Astrocyte (in vitro differentiated cells and primary cell): ENCODE data around the gene CLEC4A. TPM values are rescaled to one million over a fixed set of nuclear protein-coding genes. Genes with fewer than 3 reads are reported as not detected.
A peak's percentile ranks its signal among the peaks of the same experiment; 100 is the strongest.
"Not testable (repeated sequence)": the region's sequence is repeated elsewhere in the genome, so short reads cannot be mapped to it uniquely, and the experiment has no call there.

ENCODE experiments used
- DNase-seq: peaks from one replicate; pipeline ENCODE4 v3.0.0-alpha.2; 2010; ENCODE audit warnings: low read depth
- FAIRE-seq: peaks from 2 replicates; lab custom pipeline; 2011; peaks lifted over from hg19 to GRCh38; lab: Jason Lieb, UNC
- H2AFZ ChIP-seq: 2 replicates; pipeline ENCODE4 v1.6.0; 2012; ENCODE audit warnings: low read depth, low read length, inconsistent platforms
- H3K27ac ChIP-seq: 2 replicates; pipeline ENCODE4 v1.5.1; 2011; ENCODE audit warnings: low read depth, low read length, inconsistent platforms
- H3K27me3 ChIP-seq: 2 replicates; pipeline ENCODE4 v1.6.0; 2011; ENCODE audit warnings: low read length, inconsistent platforms; ENCODE audit not compliant: insufficient read depth
- H3K36me3 ChIP-seq: 2 replicates; pipeline ENCODE4 v1.5.1; 2011; ENCODE audit warnings: low read length, inconsistent platforms; ENCODE audit not compliant: insufficient read depth
- H3K4me1 ChIP-seq: 2 replicates; pipeline ENCODE4 v1.5.1; 2011; ENCODE audit warnings: low read length, inconsistent platforms; ENCODE audit not compliant: insufficient read depth
- H3K4me2 ChIP-seq: 2 replicates; pipeline ENCODE4 v1.6.0; 2012; ENCODE audit warnings: low read length, inconsistent platforms
- H3K4me3 ChIP-seq: 2 replicates; pipeline ENCODE4 v1.5.1; 2011; ENCODE audit warnings: low read depth, mild to moderate bottlenecking, low read length, inconsistent platforms; ENCODE audit not compliant: insufficient read depth
- H3K79me2 ChIP-seq: 2 replicates; pipeline ENCODE4 v1.6.0; 2012; ENCODE audit warnings: mild to moderate bottlenecking, low read length, inconsistent platforms; ENCODE audit not compliant: insufficient read depth
- H3K9ac ChIP-seq: 2 replicates; pipeline ENCODE4 v1.6.0; 2012; ENCODE audit warnings: mild to moderate bottlenecking, low read length, inconsistent platforms
- H3K9me3 ChIP-seq: 2 replicates; pipeline ENCODE4 v1.5.1; 2012; ENCODE audit warnings: low read depth, mild to moderate bottlenecking, low read length, inconsistent platforms; ENCODE audit not compliant: insufficient read depth
- H4K20me1 ChIP-seq: 2 replicates; pipeline ENCODE4 v1.6.0; 2012; ENCODE audit warnings: low read length, inconsistent platforms; ENCODE audit not compliant: insufficient read depth
- H3K27ac Mint-ChIP-seq: one replicate; pipeline ENCODE4 v1.8.0; 2021; ENCODE audit warnings: mild to moderate bottlenecking, mixed read lengths; ENCODE audit not compliant: unreplicated experiment
- H3K27me3 Mint-ChIP-seq: one replicate; pipeline ENCODE4 v1.8.0; 2021; ENCODE audit warnings: low read depth, mixed read lengths; ENCODE audit not compliant: unreplicated experiment
- H3K36me3 Mint-ChIP-seq: one replicate; pipeline ENCODE4 v1.8.0; 2021; ENCODE audit warnings: low read depth, mixed read lengths; ENCODE audit not compliant: unreplicated experiment
- H3K4me1 Mint-ChIP-seq: one replicate; pipeline ENCODE4 v1.8.0; 2021; ENCODE audit warnings: low read depth, mixed read lengths; ENCODE audit not compliant: unreplicated experiment
- H3K4me3 Mint-ChIP-seq: one replicate; pipeline ENCODE4 v1.8.0; 2021; ENCODE audit warnings: mild to moderate bottlenecking, moderate library complexity, mixed read lengths; ENCODE audit not compliant: unreplicated experiment
- H3K9me3 Mint-ChIP-seq: one replicate; pipeline ENCODE4 v1.8.0; 2021; ENCODE audit warnings: mild to moderate bottlenecking, mixed read lengths; ENCODE audit not compliant: unreplicated experiment
- total RNA-seq: library from RNA; stranded (reverse); gene quantifications from 2 replicates; pipeline ENCODE4 v1.2.1, GENCODE V29; 2021
- TF ChIP-seq, protein P1 (sequence below): IDR thresholded peaks from 2 replicates; pipeline ENCODE4 v1.5.1; 2011; ENCODE audit warnings: low read depth, mild to moderate bottlenecking, inconsistent platforms, low read length, moderate library complexity; ENCODE audit not compliant: insufficient read depth

CLEC4A gene
- total RNA-seq, 1 donor from 2014 or later, result 0.32 TPM

DNA sequence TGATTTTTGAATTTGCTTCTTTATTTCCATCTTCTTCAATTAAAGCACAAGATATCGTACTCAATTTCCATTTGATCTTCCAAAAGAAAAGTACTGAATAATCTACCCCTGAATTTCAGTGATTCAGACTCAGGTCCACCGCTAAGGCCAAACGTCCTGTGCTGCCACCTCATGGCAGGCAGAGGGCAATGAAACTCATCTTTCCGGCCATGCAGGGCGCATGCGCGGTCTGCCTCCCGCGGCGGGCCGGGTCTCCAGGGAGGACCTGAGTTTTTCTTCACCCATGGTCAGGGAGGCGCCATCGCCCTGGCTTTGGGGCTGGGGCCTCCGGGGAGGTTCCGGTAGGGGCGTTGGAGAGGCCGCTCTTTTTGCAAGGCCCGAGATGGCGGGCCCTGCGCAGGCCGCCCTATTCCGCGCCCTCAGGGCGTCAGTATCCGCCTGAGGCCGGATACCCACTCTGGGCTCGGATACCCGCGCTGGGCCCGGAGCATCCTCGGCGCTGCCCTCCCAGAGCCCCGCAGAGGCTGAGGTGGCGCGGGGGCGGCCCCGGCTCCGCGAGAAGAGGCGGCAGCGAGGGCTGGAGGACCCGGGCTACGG lies 56.7 kb downstream of the CLEC4A start:
- not testable (repeated sequence) for H3K79me2 ChIP-seq, H3K27me3 Mint-ChIP-seq, H4K20me1 ChIP-seq, H3K4me1 ChIP-seq, H3K9me3 ChIP-seq, H3K36me3 ChIP-seq, H3K36me3 Mint-ChIP-seq, H3K4me1 Mint-ChIP-seq, H3K9me3 Mint-ChIP-seq, H3K27me3 ChIP-seq, FAIRE-seq, H3K27ac Mint-ChIP-seq
- H3K4me3 ChIP-seq, result peak overlapping the region; percentile 56
- H3K4me3 Mint-ChIP-seq, result peak overlapping the region; percentile 80
- H3K27ac ChIP-seq, result peak overlapping the region; percentile 48
- peak overlapping the region; percentile 74 for H3K4me2 ChIP-seq
- peak overlapping the region; percentile 78 for H2AFZ ChIP-seq
- TF ChIP-seq, protein P1, sequence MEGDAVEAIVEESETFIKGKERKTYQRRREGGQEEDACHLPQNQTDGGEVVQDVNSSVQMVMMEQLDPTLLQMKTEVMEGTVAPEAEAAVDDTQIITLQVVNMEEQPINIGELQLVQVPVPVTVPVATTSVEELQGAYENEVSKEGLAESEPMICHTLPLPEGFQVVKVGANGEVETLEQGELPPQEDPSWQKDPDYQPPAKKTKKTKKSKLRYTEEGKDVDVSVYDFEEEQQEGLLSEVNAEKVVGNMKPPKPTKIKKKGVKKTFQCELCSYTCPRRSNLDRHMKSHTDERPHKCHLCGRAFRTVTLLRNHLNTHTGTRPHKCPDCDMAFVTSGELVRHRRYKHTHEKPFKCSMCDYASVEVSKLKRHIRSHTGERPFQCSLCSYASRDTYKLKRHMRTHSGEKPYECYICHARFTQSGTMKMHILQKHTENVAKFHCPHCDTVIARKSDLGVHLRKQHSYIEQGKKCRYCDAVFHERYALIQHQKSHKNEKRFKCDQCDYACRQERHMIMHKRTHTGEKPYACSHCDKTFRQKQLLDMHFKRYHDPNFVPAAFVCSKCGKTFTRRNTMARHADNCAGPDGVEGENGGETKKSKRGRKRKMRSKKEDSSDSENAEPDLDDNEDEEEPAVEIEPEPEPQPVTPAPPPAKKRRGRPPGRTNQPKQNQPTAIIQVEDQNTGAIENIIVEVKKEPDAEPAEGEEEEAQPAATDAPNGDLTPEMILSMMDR, result peak; percentile 28
- H3K9ac ChIP-seq, result peak overlapping the region; percentile 83
- DNase-seq, result peak; percentile 11

DNA sequence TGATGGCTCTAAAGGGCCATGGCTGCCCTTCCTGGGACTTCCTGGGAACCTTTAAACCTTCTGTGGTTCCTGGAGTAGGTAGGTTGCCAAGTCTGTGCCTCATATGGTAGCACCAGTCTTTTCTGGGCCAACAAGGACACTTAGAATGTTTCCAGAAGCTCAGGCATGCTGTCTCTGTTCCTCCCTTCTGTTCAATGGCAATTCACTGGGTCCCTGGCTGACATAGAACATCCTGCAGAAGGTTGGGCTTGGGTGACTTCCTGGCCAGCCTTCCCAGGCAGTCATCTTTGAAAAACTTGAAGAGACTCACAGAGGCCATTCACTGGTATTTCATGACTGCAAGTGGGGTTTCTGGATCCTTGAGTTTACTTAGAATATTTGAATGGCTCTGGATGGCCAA lies 57.9 kb downstream of the CLEC4A start:
- not testable (repeated sequence) for H3K9ac ChIP-seq, H3K79me2 ChIP-seq, H3K27me3 ChIP-seq, H3K4me1 Mint-ChIP-seq, H3K27ac Mint-ChIP-seq, H3K27ac ChIP-seq, H3K36me3 Mint-ChIP-seq, H3K9me3 ChIP-seq, DNase-seq, H3K9me3 Mint-ChIP-seq, FAIRE-seq, H2AFZ ChIP-seq, H4K20me1 ChIP-seq, H3K4me3 ChIP-seq, H3K27me3 Mint-ChIP-seq, H3K4me1 ChIP-seq, H3K36me3 ChIP-seq
- peak overlapping the region; percentile 74 for H3K4me2 ChIP-seq
- peak overlapping the region; percentile 82 for H3K4me3 Mint-ChIP-seq

GRCh38 chr12:8182923-8183322 lies 59.5 kb downstream of the CLEC4A start:
- H3K36me3 Mint-ChIP-seq, FAIRE-seq, H3K79me2 ChIP-seq, H3K27me3 Mint-ChIP-seq, H3K4me1 ChIP-seq, H3K36me3 ChIP-seq, H3K9me3 Mint-ChIP-seq, H3K4me3 ChIP-seq, H3K9me3 ChIP-seq, DNase-seq, H3K4me1 Mint-ChIP-seq, H3K27me3 ChIP-seq, H3K9ac ChIP-seq, H3K4me2 ChIP-seq, H3K27ac Mint-ChIP-seq, H3K4me3 Mint-ChIP-seq, H3K27ac ChIP-seq, H2AFZ ChIP-seq, H4K20me1 ChIP-seq: not testable (repeated sequence)

- H3K9me3 ChIP-seq, H3K4me1 Mint-ChIP-seq, H3K27ac Mint-ChIP-seq, H3K27ac ChIP-seq, H3K9ac ChIP-seq, H3K36me3 Mint-ChIP-seq, H3K9me3 Mint-ChIP-seq, H3K4me3 Mint-ChIP-seq, H3K27me3 Mint-ChIP-seq, FAIRE-seq, H3K27me3 ChIP-seq, H3K36me3 ChIP-seq, H3K4me1 ChIP-seq, DNase-seq, H3K79me2 ChIP-seq, H2AFZ ChIP-seq, H4K20me1 ChIP-seq, H3K4me2 ChIP-seq, H3K4me3 ChIP-seq: not testable (repeated sequence)
These were observed 59.9 kb downstream of the CLEC4A start for GRCh38 chr12:8183346-8183745.

- not testable (repeated sequence) for H3K4me1 ChIP-seq, H3K9me3 Mint-ChIP-seq, H3K27me3 ChIP-seq, H3K27ac ChIP-seq, H3K9ac ChIP-seq, H3K27ac Mint-ChIP-seq, H3K36me3 Mint-ChIP-seq, H3K4me1 Mint-ChIP-seq, H3K4me3 ChIP-seq, H3K4me2 ChIP-seq, H3K4me3 Mint-ChIP-seq, H3K36me3 ChIP-seq, FAIRE-seq, DNase-seq, H3K27me3 Mint-ChIP-seq, H3K9me3 ChIP-seq, H2AFZ ChIP-seq, H4K20me1 ChIP-seq, H3K79me2 ChIP-seq
These were observed 60.8 kb downstream of the CLEC4A start for GRCh38 chr12:8184206-8184605.
